Measurements from ENCODE around the gene ZNF750.

- TF ChIP-seq POLR2A (IDR thresholded peaks at IDR 0.05; ENCODE audit: low read length) (no peak), GATA1 (IDR thresholded peaks at IDR 0.05; ENCODE audit: low read depth, low read length) (no peak)
Measured at GRCh38 chr17:82887255-82888164, 47.7 kb upstream of the ZNF750 start.
